GM19239 (cell line): Measurements from ENCODE around the gene EVC2.

Experiments used
- DNase-seq: peaks from one replicate; pipeline ENCODE4 v3.0.0; 2011; ENCODE audit warnings: low spot score; ENCODE audit not compliant: insufficient read length
- FAIRE-seq: peaks from 2 replicates; lab custom pipeline; 2011; peaks lifted over from hg19 to GRCh38; lab: Jason Lieb, UNC

EVC2 gene

GRCh38 chr4:5716391-5716790 is 8.0 kb upstream of the EVC2 start:
- DNase-seq (no peak), FAIRE-seq (no peak)

- DNase-seq: no peak
- no peak for FAIRE-seq
Observed at GRCh38 chr4:5715357-5715756, 7.0 kb upstream of the EVC2 start.

- FAIRE-seq (no peak), DNase-seq (no peak)
Observed at GRCh38 chr4:5713861-5714260, 5.5 kb upstream of the EVC2 start.

GRCh38 chr4:5712931-5713330 is 4.6 kb upstream of the EVC2 start:
- FAIRE-seq (no peak), DNase-seq (no peak)

- FAIRE-seq (no peak), DNase-seq (no peak)
Observed at GRCh38 chr4:5712517-5712916, 4.2 kb upstream of the EVC2 start.

GRCh38 chr4:5711479-5712184 is 3.3 kb upstream of the EVC2 start:
- no peak for DNase-seq
- FAIRE-seq: no peak

GRCh38 chr4:5710961-5711478 is 2.7 kb upstream of the EVC2 start, which contains the start of gene EVC:
Gene EVC, plus strand, starts transcription at chr4:5711201. Its CDS starts 180 bp downstream, at chr4:5711381.
- FAIRE-seq (no peak), DNase-seq (no peak)

- FAIRE-seq: no peak
Observed at GRCh38 chr4:5710065-5710960, 2.0 kb upstream of the EVC2 start.

GRCh38 chr4:5709207-5709575 is 832 bp upstream of the EVC2 start:
- FAIRE-seq: no peak
- no peak for DNase-seq

More at GRCh38 chr4:5710065-5710960, 2.0 kb upstream of the EVC2 start:
- DNase-seq: no peak

- DNase-seq (no peak), FAIRE-seq (no peak)
Observed at GRCh38 chr4:5707778-5708448, 446 bp downstream of the EVC2 start.

GRCh38 chr4:5707366-5707765 is 993 bp downstream of the EVC2 start:
- FAIRE-seq (no peak), DNase-seq (no peak)

GRCh38 chr4:5706486-5707290 is 1.7 kb downstream of the EVC2 start:
- FAIRE-seq: no peak
- DNase-seq: no peak

- DNase-seq: no peak
- FAIRE-seq: no peak
Observed at GRCh38 chr4:5705647-5706320, 2.6 kb downstream of the EVC2 start.

GRCh38 chr4:5704276-5704675 is 4.1 kb downstream of the EVC2 start:
- FAIRE-seq (no peak), DNase-seq (no peak)

GRCh38 chr4:5703831-5704230 is 4.5 kb downstream of the EVC2 start:
- DNase-seq: no peak
- no peak for FAIRE-seq

- FAIRE-seq (no peak), DNase-seq (no peak)
Observed at GRCh38 chr4:5701971-5702370, 6.4 kb downstream of the EVC2 start.

GRCh38 chr4:5700459-5700858 is 7.9 kb downstream of the EVC2 start:
- no peak for DNase-seq
- FAIRE-seq: no peak

GRCh38 chr4:5696341-5696740 is 12.0 kb downstream of the EVC2 start:
- FAIRE-seq (no peak), DNase-seq (no peak)

GRCh38 chr4:5693871-5694270 is 14.5 kb downstream of the EVC2 start:
- FAIRE-seq: no peak
- DNase-seq: no peak
